DMS114 treated with DMSO at 0.1 percent for 48 hours (cell line): ENCODE measurements around the gene EIF4A2.
A peak's percentile ranks its signal among the peaks of the same experiment; 100 is the strongest.

Source experiments
- DNase-seq: peaks from one replicate; lab custom pipeline; 2025; ENCODE audit not compliant: unreplicated experiment; lab: John Stamatoyannopoulos, UW

EIF4A2 gene

GRCh38 chr3:186783058-186783730 is at the start of gene EIF4A2:
Gene EIF4A2, plus strand, starts transcription at chr3:186783577. Its CDS starts 34 bp downstream, at chr3:186783611.
- DNase-seq, result peak; percentile 80

- DNase-seq, result no peak
These were observed 40.6 kb upstream of the EIF4A2 start for GRCh38 chr3:186742618-186743380.

- DNase-seq, result no peak
These were observed 39.7 kb upstream of the EIF4A2 start for GRCh38 chr3:186743666-186744065.

GRCh38 chr3:186746008-186746407 is 37.4 kb upstream of the EIF4A2 start:
- no peak for DNase-seq

GRCh38 chr3:186750316-186750715 is 33.1 kb upstream of the EIF4A2 start:
- no peak for DNase-seq

- DNase-seq, result no peak
These were observed 31.9 kb upstream of the EIF4A2 start for GRCh38 chr3:186751480-186751879.

GRCh38 chr3:186754006-186754405 is 29.4 kb upstream of the EIF4A2 start:
- no peak for DNase-seq

- no peak for DNase-seq
These were observed 28.5 kb upstream of the EIF4A2 start for GRCh38 chr3:186754871-186755270.

- DNase-seq, result no peak
These were observed 26.2 kb upstream of the EIF4A2 start for GRCh38 chr3:186757214-186757613.

- no peak for DNase-seq
These were observed 25.6 kb upstream of the EIF4A2 start for GRCh38 chr3:186757686-186758220.

GRCh38 chr3:186759231-186759930 is 24.0 kb upstream of the EIF4A2 start:
- no peak for DNase-seq

GRCh38 chr3:186760141-186760833 is 23.1 kb upstream of the EIF4A2 start:
- no peak for DNase-seq

- DNase-seq, result no peak
These were observed 22.4 kb upstream of the EIF4A2 start for GRCh38 chr3:186760897-186761447.

GRCh38 chr3:186772281-186772694 is 11.1 kb upstream of the EIF4A2 start:
- DNase-seq, result no peak

- DNase-seq, result no peak
These were observed 10.5 kb upstream of the EIF4A2 start for GRCh38 chr3:186772701-186773417.

- no peak for DNase-seq
These were observed 7.4 kb upstream of the EIF4A2 start for GRCh38 chr3:186775999-186776398.

- DNase-seq, result no peak
These were observed 4.2 kb upstream of the EIF4A2 start for GRCh38 chr3:186779204-186779603.

- DNase-seq, result peak; percentile 60
These were observed 777 bp upstream of the EIF4A2 start for GRCh38 chr3:186782542-186783057.

- DNase-seq, result peak; percentile 19
These were observed 546 bp downstream of the EIF4A2 start for GRCh38 chr3:186783731-186784515.
